ENCODE data around the gene POFUT2. TPM values are rescaled to one million over a fixed set of nuclear protein-coding genes. Genes with fewer than 3 reads are reported as not detected.
A peak's percentile ranks its signal among the peaks of the same experiment; 100 is the strongest.

POFUT2 gene
- polyA plus RNA-seq, 1 donor = 32.8 TPM

DNA sequence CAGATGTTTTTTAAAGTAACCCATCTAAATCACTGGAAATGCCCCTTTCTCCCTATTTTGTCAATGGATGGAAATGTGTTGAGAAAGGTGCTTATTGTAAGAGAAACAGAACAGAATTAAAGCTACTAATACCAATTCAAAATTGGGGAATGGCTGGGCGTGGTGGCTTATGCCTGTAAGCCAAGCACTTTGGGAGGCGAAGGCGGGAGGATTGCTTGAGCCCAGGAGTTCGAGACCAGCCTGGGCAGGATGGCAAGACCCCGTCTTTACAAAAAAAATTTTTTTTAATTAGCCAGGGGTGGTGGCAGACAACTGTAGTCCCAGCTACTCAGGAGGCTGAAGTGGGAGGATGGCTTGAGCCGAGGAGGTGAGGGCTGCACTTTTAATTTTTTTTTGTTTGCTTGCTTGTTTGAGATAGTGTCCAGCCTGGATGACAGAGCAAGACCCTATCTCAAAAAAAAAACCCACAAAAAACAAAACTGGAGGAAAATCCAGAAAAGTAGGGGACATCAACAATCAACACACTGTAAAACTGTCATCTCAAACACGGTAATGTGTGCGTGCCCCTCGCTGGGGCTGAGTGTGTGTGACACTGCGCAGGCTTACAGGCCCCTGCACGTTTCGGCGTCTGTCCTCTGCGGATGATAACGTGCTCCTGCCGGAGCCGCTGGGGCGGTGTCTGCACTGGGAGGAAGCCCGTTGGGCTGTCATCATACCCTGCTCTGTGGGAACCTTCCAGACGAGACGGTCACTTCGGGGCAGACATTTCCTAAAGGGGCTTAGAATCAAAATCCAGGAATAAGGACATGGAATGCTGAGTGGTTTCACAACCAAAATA lies 11.6 kb upstream of the POFUT2 start:
- DNase-seq (ENCODE audit: low read depth) = no peak

DNA sequence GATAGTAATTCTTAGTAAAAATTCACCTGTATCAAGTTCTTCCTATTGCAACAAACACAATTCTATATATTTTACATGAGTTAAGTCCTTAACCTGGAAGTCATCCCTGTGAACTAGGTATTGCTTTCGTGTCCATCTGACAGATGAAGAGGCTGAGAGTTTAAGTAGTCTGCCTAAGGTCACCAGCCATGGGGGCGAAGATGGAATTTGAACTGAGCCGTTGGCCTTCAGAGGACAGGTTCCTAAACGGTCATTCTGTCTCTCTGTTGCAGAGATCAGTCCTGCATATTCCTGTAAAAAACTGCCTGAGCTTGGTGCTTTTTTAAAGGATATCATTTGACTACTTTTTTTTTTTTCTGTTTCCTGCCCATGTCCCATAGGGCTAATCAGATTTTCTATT lies 10.2 kb upstream of the POFUT2 start:
- no peak for DNase-seq (ENCODE audit: low read depth)

GRCh38 chr21:45297329-45297728 lies 9.6 kb upstream of the POFUT2 start:
- no peak for DNase-seq (ENCODE audit: low read depth)

GRCh38 chr21:45296638-45297037 lies 8.9 kb upstream of the POFUT2 start:
- DNase-seq (ENCODE audit: low read depth) = no peak

GRCh38 chr21:45295576-45296365 lies 8.1 kb upstream of the POFUT2 start:
- DNase-seq (ENCODE audit: low read depth) = no peak

- DNase-seq (ENCODE audit: low read depth) = peak; percentile 83
These were observed 7.0 kb upstream of the POFUT2 start for GRCh38 chr21:45294509-45295291.

- DNase-seq (ENCODE audit: low read depth) = no peak
These were observed 6.2 kb upstream of the POFUT2 start for GRCh38 chr21:45293726-45294401.

GRCh38 chr21:45293220-45293725 lies 5.6 kb upstream of the POFUT2 start:
- DNase-seq (ENCODE audit: low read depth) = no peak

- DNase-seq (ENCODE audit: low read depth) = peak; percentile 53
These were observed 4.9 kb upstream of the POFUT2 start for GRCh38 chr21:45292399-45293219.

GRCh38 chr21:45291613-45292398 lies 4.1 kb upstream of the POFUT2 start:
- DNase-seq (ENCODE audit: low read depth) = no peak

- DNase-seq (ENCODE audit: low read depth) = no peak
These were observed 3.4 kb upstream of the POFUT2 start for GRCh38 chr21:45290948-45291612.

- DNase-seq (ENCODE audit: low read depth) = no peak
These were observed 2.2 kb upstream of the POFUT2 start for GRCh38 chr21:45289655-45290515.

GRCh38 chr21:45289134-45289533 lies 1.4 kb upstream of the POFUT2 start:
- DNase-seq (ENCODE audit: low read depth) = no peak

- no peak for DNase-seq (ENCODE audit: low read depth)
These were observed 746 bp upstream of the POFUT2 start for GRCh38 chr21:45288441-45288841.

DNA sequence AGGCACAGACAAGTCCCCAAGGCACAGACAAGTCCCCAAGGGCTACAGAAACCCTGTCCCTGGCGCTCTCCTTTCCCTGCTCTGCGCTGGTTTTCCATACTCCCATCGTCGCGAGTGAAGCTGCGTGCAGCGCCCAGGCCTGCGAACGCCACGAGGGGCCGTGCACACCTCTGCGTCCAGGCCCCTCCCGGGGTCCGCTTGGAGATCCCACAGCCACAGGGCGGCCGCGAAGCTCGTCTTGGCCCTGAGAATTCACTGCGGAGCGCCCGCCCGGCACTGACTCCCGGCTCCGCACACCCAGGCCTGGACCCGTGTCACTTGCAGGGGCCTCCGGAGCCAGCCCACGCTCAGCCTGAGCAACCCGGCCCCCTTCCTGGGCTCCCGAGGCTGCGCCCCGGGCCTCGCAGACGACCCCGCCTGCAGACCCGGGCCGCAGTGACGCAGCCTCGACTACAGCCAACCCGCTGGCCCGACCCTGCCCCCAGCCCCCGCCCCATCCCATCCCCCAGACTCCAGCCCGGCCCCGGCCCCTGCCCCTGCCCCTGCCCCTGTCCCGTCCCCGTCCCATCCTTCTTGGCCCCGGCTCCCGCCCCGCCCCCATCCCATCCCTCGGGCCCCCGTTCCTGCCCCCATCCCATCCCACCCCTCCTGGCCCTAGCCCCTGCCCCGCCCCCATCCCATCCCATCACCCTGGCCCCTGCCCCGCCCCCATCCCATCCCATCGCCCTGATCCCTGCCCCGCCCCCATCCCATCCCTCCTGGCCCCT lies 841 bp downstream of the POFUT2 start:
- DNase-seq (ENCODE audit: low read depth) = no peak

GRCh38 chr21:45285266-45285931 lies 2.3 kb downstream of the POFUT2 start:
- DNase-seq (ENCODE audit: low read depth) = no peak

- DNase-seq (ENCODE audit: low read depth) = no peak
These were observed 3.3 kb downstream of the POFUT2 start for GRCh38 chr21:45284456-45284741.
